ENCODE measurements around the gene SLC6A20.

DNA sequence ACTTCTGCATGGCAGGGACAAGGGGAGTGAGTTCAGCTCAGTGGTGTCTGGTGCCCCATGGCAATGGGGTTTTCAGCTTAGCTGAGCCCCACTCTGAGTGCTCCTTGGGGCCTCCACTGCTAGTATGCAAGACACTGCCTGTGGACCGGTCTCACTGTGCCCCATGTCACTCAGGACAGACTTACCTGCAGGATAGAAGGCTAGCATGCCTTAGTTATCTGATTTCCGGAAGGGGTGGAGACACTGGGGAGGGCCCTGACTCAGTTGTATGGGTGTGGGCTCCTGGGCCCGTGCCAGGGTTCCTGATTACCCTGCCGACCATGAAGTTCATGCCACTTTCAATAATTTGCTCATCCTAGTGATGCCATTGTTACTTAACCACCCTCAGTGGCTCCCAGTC is 4.3 kb upstream of the SLC6A20 start:
- TF ChIP-seq, protein P1, sequence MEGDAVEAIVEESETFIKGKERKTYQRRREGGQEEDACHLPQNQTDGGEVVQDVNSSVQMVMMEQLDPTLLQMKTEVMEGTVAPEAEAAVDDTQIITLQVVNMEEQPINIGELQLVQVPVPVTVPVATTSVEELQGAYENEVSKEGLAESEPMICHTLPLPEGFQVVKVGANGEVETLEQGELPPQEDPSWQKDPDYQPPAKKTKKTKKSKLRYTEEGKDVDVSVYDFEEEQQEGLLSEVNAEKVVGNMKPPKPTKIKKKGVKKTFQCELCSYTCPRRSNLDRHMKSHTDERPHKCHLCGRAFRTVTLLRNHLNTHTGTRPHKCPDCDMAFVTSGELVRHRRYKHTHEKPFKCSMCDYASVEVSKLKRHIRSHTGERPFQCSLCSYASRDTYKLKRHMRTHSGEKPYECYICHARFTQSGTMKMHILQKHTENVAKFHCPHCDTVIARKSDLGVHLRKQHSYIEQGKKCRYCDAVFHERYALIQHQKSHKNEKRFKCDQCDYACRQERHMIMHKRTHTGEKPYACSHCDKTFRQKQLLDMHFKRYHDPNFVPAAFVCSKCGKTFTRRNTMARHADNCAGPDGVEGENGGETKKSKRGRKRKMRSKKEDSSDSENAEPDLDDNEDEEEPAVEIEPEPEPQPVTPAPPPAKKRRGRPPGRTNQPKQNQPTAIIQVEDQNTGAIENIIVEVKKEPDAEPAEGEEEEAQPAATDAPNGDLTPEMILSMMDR (IDR thresholded peaks at IDR 0.05; ENCODE audit: borderline replicate concordance, extremely low read depth, low read length, poor library complexity, severe bottlenecking): no peak
- TF ChIP-seq EZH2 (IDR thresholded peaks at IDR 0.05; ENCODE audit: borderline replicate concordance, low read depth, low read length, severe bottlenecking): no peak
